H1 (cell line): ENCODE measurements around the gene SFXN2. TPM values are rescaled to one million over a fixed set of nuclear protein-coding genes. Genes with fewer than 3 reads are reported as not detected.

Experiments used
- CTCF ChIA-PET: fragments of 300-600 bp; sonication (Branson Sonifier 250); formaldehyde crosslinking; loops from one replicate; lab custom pipeline; 2021; ENCODE audit not compliant: partially characterized antibody; lab: Charles Lee
- POLR2A ChIA-PET: fragments of 300-600 bp; sonication (Branson Sonifier 250); formaldehyde crosslinking; loops from one replicate; lab custom pipeline; 2021; ENCODE audit warnings: inconsistent platforms; ENCODE audit not compliant: partially characterized antibody; lab: Charles Lee
- DNase-seq, 2 experiments: peaks; one replicate each; pipeline versions ENCODE4 v3.0.0 to v3.0.0-alpha.2; 2010 to 2022; ENCODE audit warnings: low spot score in 2 of 2, low read depth in 1 of 2, mixed read lengths in 1 of 2
- FAIRE-seq: peaks from 2 replicates; lab custom pipeline; 2011; peaks lifted over from hg19 to GRCh38; lab: Jason Lieb, UNC
- H2AFZ ChIP-seq: 2 replicates; pipeline ENCODE4 v1.8.1; 2012; ENCODE audit warnings: low read length, inconsistent platforms
- H2AK5ac ChIP-seq: 2 replicates; pipeline ENCODE4 v1.6.1; 2013; ENCODE audit warnings: low read depth, low read length
- H2BK120ac ChIP-seq: replicated peaks from 2 replicates; pipeline ENCODE3; 2013; ENCODE audit warnings: low read depth, low read length, inconsistent platforms
- H2BK12ac ChIP-seq: 2 replicates; pipeline ENCODE4 v1.6.1; 2013; ENCODE audit warnings: low read depth, low read length
- H2BK15ac ChIP-seq: 2 replicates; pipeline ENCODE4 v1.6.1; 2013; ENCODE audit warnings: low read length
- H2BK20ac ChIP-seq: 2 replicates; pipeline ENCODE4 v1.6.1; 2013; ENCODE audit warnings: low read length
- H2BK5ac ChIP-seq: 2 replicates; pipeline ENCODE4 v1.6.1; 2013; ENCODE audit warnings: low read depth, low read length
- H3K14ac ChIP-seq: 2 replicates; pipeline ENCODE4 v1.6.1; 2013; ENCODE audit warnings: inconsistent platforms; ENCODE audit not compliant: insufficient read length
- H3K18ac ChIP-seq: 2 replicates; pipeline ENCODE4 v1.6.1; 2013; ENCODE audit warnings: low read length; ENCODE audit errors: extremely low read depth
- H3K23ac ChIP-seq: 2 replicates; pipeline ENCODE4 v1.6.1; 2013; ENCODE audit warnings: inconsistent platforms; ENCODE audit not compliant: insufficient read length
- H3K23me2 ChIP-seq: 2 replicates; pipeline ENCODE4 v1.6.1; 2013; ENCODE audit warnings: low read depth, low read length
- H3K27ac ChIP-seq: 2 replicates; pipeline ENCODE4 v1.6.1; 2011; ENCODE audit warnings: low read depth, low read length, inconsistent platforms
- H3K27me3 ChIP-seq, 4 experiments: replicated peaks in 1 of 4; 1 replicate in 1 of 4; 2 replicates in 3 of 4; pipeline versions ENCODE4 v1.6.1 to v1.8.1; 2011 to 2013; ENCODE audit warnings: low read length in 3 of 4, mild to moderate bottlenecking in 3 of 4, inconsistent platforms in 2 of 4, mixed read lengths in 2 of 4, moderate library complexity in 1 of 4; ENCODE audit not compliant: control insufficient read depth in 3 of 4, insufficient read depth in 3 of 4; ENCODE audit errors: extremely low read depth in 1 of 4
- H3K36me3 ChIP-seq, 4 experiments: 2 replicates each; pipeline versions ENCODE4 v1.6.1 to v1.8.1; 2011 to 2013; ENCODE audit warnings: mild to moderate bottlenecking in 4 of 4, low read length in 3 of 4, moderate library complexity in 2 of 4, control low read depth in 1 of 4, inconsistent platforms in 1 of 4; ENCODE audit not compliant: insufficient read depth in 4 of 4, control insufficient read depth in 2 of 4
- H3K4ac ChIP-seq: replicated peaks from 2 replicates; pipeline ENCODE3; 2013; ENCODE audit warnings: low read length, low read depth, mixed read lengths, inconsistent platforms; ENCODE audit not compliant: insufficient read length
- H3K4me1 ChIP-seq, 4 experiments: replicated peaks in 1 of 4; 1 replicate in 1 of 4; 2 replicates in 3 of 4; pipeline versions ENCODE4 v1.6.1 to v1.8.1; 2011 to 2013; ENCODE audit warnings: low read length in 3 of 4, inconsistent platforms in 2 of 4, mixed read lengths in 1 of 4; ENCODE audit not compliant: insufficient read depth in 4 of 4, control insufficient read depth in 3 of 4
- H3K4me2 ChIP-seq, 2 experiments: 2 replicates each; pipeline versions ENCODE4 v1.6.1 to v1.8.1; 2011 to 2013; ENCODE audit warnings: low read depth in 2 of 2, low read length in 2 of 2, control low read depth in 1 of 2, inconsistent platforms in 1 of 2, mild to moderate bottlenecking in 1 of 2; ENCODE audit not compliant: insufficient read depth in 1 of 2
- H3K4me3 ChIP-seq, 4 experiments: fragments of 200-600, 300-600 bp in 1 of 4; sonication (generic), shearing (Covaris generic), sonication (Bioruptor Twin) in 1 of 4; 2 replicates each; pipeline versions ENCODE4 v1.5.1 to v1.8.1; 2011 to 2016; ENCODE audit warnings: low read length in 4 of 4, low read depth in 3 of 4, control low read depth in 2 of 4, inconsistent platforms in 2 of 4, mild to moderate bottlenecking in 2 of 4, mixed read lengths in 1 of 4, moderate library complexity in 1 of 4; ENCODE audit not compliant: insufficient read depth in 2 of 4; ENCODE audit errors: extremely low read depth in 1 of 4
- H3K56ac ChIP-seq: replicated peaks from 2 replicates; pipeline ENCODE3; 2013; ENCODE audit warnings: low read depth, mild to moderate bottlenecking, mixed read lengths, low read length, inconsistent platforms; ENCODE audit not compliant: insufficient read length
- H3K79me1 ChIP-seq: 2 replicates; pipeline ENCODE4 v1.6.1; 2013; ENCODE audit warnings: low read depth, low read length, control low read depth
- H3K79me2 ChIP-seq, 2 experiments: 2 replicates each; pipeline versions ENCODE4 v1.6.1 to v1.8.1; 2012 to 2013; ENCODE audit warnings: low read length in 2 of 2, mild to moderate bottlenecking in 2 of 2, inconsistent platforms in 1 of 2; ENCODE audit not compliant: insufficient read depth in 2 of 2, control insufficient read depth in 1 of 2
- H3K9ac ChIP-seq, 4 experiments: replicated peaks in 1 of 4; 1 replicate in 1 of 4; 2 replicates in 3 of 4; pipeline versions ENCODE4 v1.6.1 to v1.8.1; 2011 to 2013; ENCODE audit warnings: low read depth in 3 of 4, low read length in 3 of 4, control low read depth in 2 of 4, mild to moderate bottlenecking in 2 of 4, moderate library complexity in 2 of 4, inconsistent platforms in 1 of 4; ENCODE audit errors: extremely low read depth in 1 of 4
- H3K9me3 ChIP-seq, 2 experiments: 2 replicates each; pipeline versions ENCODE4 v1.6.1 to v1.8.1; 2012 to 2013; ENCODE audit warnings: mild to moderate bottlenecking in 2 of 2, moderate library complexity in 2 of 2, control low read depth in 1 of 2, inconsistent platforms in 1 of 2, low read depth in 1 of 2, low read length in 1 of 2, mixed read lengths in 1 of 2; ENCODE audit not compliant: insufficient read depth in 2 of 2
- H4K20me1 ChIP-seq, 2 experiments: replicated peaks in 1 of 2; 2 replicates each; pipeline versions ENCODE3 to v1.8.1; 2011 to 2013; ENCODE audit warnings: inconsistent platforms in 2 of 2, low read length in 2 of 2, mild to moderate bottlenecking in 1 of 2; ENCODE audit not compliant: insufficient read depth in 2 of 2, control insufficient read depth in 1 of 2
- H4K5ac ChIP-seq: 2 replicates; pipeline ENCODE4 v1.6.1; 2013; ENCODE audit warnings: low read length, low read depth, mixed read lengths, inconsistent platforms; ENCODE audit not compliant: insufficient read length
- H4K8ac ChIP-seq: 2 replicates; pipeline ENCODE4 v1.8.0; 2013; ENCODE audit warnings: mild to moderate bottlenecking, moderate library complexity, low read length, inconsistent platforms; ENCODE audit not compliant: insufficient read depth; ENCODE audit errors: extremely low read depth
- H4K91ac ChIP-seq: replicated peaks from 2 replicates; pipeline ENCODE3; 2013; ENCODE audit warnings: low read length, mixed read lengths, inconsistent platforms; ENCODE audit not compliant: insufficient read length
- ASH2L ChIP-seq: fragments of 200-600, 300-600 bp; sonication (generic); IDR thresholded peaks from one replicate; pipeline ENCODE4 v1.7.1; 2017; ENCODE audit warnings: low read length
- BACH1 ChIP-seq: IDR thresholded peaks from 2 replicates; pipeline ENCODE4 v1.6.1; 2012; ENCODE audit warnings: low read length, improper control_type of control experiment
- CHD2 ChIP-seq: IDR thresholded peaks from 2 replicates; pipeline ENCODE4 v1.6.1; 2012; ENCODE audit warnings: low read length, improper control_type of control experiment
- JUN ChIP-seq: IDR thresholded peaks from 2 replicates; pipeline ENCODE4 v1.6.1; 2011; ENCODE audit warnings: low read depth, mild to moderate bottlenecking, improper control_type of control experiment, low read length
- KDM4A ChIP-seq: IDR thresholded peaks from one replicate; pipeline ENCODE4 v1.7.1; 2012; ENCODE audit warnings: low read depth, mild to moderate bottlenecking, moderate library complexity, low read length, inconsistent platforms; ENCODE audit not compliant: severe bottlenecking
- POLR2AphosphoS5 ChIP-seq: IDR thresholded peaks from 2 replicates; pipeline ENCODE4 v1.6.1; 2011; ENCODE audit warnings: low read depth, low read length
- RFX5 ChIP-seq: IDR thresholded peaks from 2 replicates; pipeline ENCODE4 v1.6.1; 2011; ENCODE audit warnings: low read depth, low read length, improper control_type of control experiment, borderline replicate concordance
- RNF2 ChIP-seq: fragments of 200-900, 300-1000 bp; sonication (generic); IDR thresholded peaks from 2 replicates; pipeline ENCODE4 v1.7.1; 2016; ENCODE audit warnings: borderline replicate concordance, low read depth, mild to moderate bottlenecking, antibody characterized with exemption, low read length; ENCODE audit not compliant: poor library complexity, severe bottlenecking; ENCODE audit errors: missing control alignments
- TAF7 ChIP-seq: optimal IDR thresholded peaks from 2 replicates; pipeline ENCODE3; 2011; ENCODE audit warnings: low read depth, mild to moderate bottlenecking, inconsistent platforms, low read length, moderate library complexity, borderline replicate concordance
- TBP ChIP-seq: IDR thresholded peaks from 2 replicates; pipeline ENCODE4 v1.6.1; 2011; ENCODE audit warnings: low read depth, low read length, improper control_type of control experiment
- YY1 ChIP-seq: IDR thresholded peaks from 2 replicates; pipeline ENCODE4 v1.6.1; 2011; ENCODE audit warnings: low read depth, mild to moderate bottlenecking, low read length
- WGBS, 2 experiments: shearing (Covaris generic) in 1 of 2; methylation state at CpG; one replicate each; pipeline versions ENCODE4 v1.1.6 to v1.1.7; 2013 to 2015; ENCODE audit warnings: low lambda C conversion rate in 2 of 2, mixed read lengths in 2 of 2, inconsistent platforms in 1 of 2, low coverage in 1 of 2, missing lambda C conversion rate in 1 of 2; ENCODE audit not compliant: insufficient replicate concordance in 2 of 2, insufficient coverage in 1 of 2, insufficient read length in 1 of 2; ENCODE audit errors: extremely low coverage in 1 of 2, missing lambda C conversion rate in 1 of 2; 5-methylcytosine and 5-hydroxymethylcytosine counted together
- polyA plus RNA-seq, 7 experiments: library from polyadenylated mRNA; depleted of rRNA in 3 of 7; stranded (reverse) in 5 of 7; unstranded in 2 of 7; fragments of >200 nt in 5 of 7; fragments of 200-250 nt in 2 of 7; gene quantifications; 1 replicate in 5 of 7; 2 replicates in 1 of 7; 4 replicates in 1 of 7; pipeline versions ENCODE4 v1.2.1 to v1.2.3, GENCODE V29; 2011 to 2013; ENCODE audit warnings: missing spikeins in 2 of 7, mixed read lengths in 2 of 7
- total RNA-seq: library from RNA; stranded (reverse); fragmentation: NEBNext Ultra II Directional; extraction: Animal tissue kit (Norgen Biotek cat#: 25700); gene quantifications from 2 replicates; pipeline ENCODE4 v1.2.1, GENCODE V29; 2021
- TF ChIP-seq, protein P1 (sequence below): IDR thresholded peaks from 2 replicates; pipeline ENCODE4 v1.6.1; 2012; ENCODE audit warnings: inconsistent platforms
- TF ChIP-seq, protein P2 (sequence below): IDR thresholded peaks from 2 replicates; pipeline ENCODE4 v1.6.1; 2011; ENCODE audit warnings: low read length, improper control_type of control experiment

SFXN2 gene
- total and polyA plus RNA-seq, 2 of the 8 experiments (the other 6 are each of a cell fraction or from before 2014, with no cell fraction given) = 20.5 to 23.5 TPM

DNA sequence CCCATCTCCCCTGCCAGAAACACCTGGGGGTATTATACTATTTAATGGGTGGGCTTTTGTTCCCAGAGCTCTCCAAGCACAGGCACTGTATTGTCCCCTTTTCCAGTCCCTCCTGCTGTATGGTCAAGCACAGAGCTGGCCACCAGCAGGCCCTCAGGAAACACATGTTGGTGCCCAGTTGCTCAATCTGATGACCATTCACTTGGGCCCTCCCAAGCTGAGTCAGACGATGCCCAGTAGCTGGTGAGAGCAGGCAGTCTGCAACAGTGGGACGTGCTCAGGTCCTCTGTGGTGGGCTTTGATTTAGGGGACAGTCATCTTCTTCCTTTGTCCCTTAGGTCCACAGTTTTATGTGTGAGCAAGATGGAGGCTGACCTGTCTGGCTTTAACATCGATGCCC is 11.8 kb downstream of the SFXN2 start:
- no peak overlapping the region for H2BK20ac ChIP-seq
- TF ChIP-seq TAF7 (no peak), KDM4A (no peak), YY1 (no peak), RNF2 (no peak), POLR2AphosphoS5 (no peak), JUN (no peak), BACH1 (no peak), ASH2L (no peak), CHD2 (no peak), RFX5 (no peak), TBP (no peak)
- TF ChIP-seq, protein P1, sequence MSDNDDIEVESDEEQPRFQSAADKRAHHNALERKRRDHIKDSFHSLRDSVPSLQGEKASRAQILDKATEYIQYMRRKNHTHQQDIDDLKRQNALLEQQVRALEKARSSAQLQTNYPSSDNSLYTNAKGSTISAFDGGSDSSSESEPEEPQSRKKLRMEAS = no peak
- TF ChIP-seq, protein P2, sequence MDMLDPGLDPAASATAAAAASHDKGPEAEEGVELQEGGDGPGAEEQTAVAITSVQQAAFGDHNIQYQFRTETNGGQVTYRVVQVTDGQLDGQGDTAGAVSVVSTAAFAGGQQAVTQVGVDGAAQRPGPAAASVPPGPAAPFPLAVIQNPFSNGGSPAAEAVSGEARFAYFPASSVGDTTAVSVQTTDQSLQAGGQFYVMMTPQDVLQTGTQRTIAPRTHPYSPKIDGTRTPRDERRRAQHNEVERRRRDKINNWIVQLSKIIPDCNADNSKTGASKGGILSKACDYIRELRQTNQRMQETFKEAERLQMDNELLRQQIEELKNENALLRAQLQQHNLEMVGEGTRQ = no peak

More for the DNA sequence above, 11.8 kb downstream of the SFXN2 start:
- H3K9me3 ChIP-seq = no peaks in the 10 kb centered on the region
- no peak for DNase-seq
- H2AK5ac ChIP-seq = no peak overlapping the region
- CTCF ChIA-PET = interaction anchor here (0.6 to 2.0 kb wide), 7 partner anchors 12 to 345 kb away, joined by 3 to 6 read pairs (median 3); partner anchors contain the start of genes ARL3 and SFXN2
- H4K8ac ChIP-seq = no peak overlapping the region
- no peak overlapping the region for H3K9ac ChIP-seq
- H3K23me2 ChIP-seq = no peaks in the 10 kb centered on the region; the same call in 1 of the 2 replicates
- H3K56ac ChIP-seq = no peak overlapping the region
- H3K14ac ChIP-seq = no peak overlapping the region
- H3K4ac ChIP-seq = no peak overlapping the region
- FAIRE-seq = no peak
- peaks cover 0 to 6% of the 10 kb centered on the region in 2 experiments for H4K20me1 ChIP-seq
- POLR2A ChIA-PET = interaction anchor here (1.3 to 6.0 kb wide), 4 partner anchors 8 to 25 kb away, joined by 4 to 53 read pairs (median 18); partner anchors contain the start of genes ARL3, SFXN2 and WBP1L
- H3K18ac ChIP-seq = no peak overlapping the region
- H4K91ac ChIP-seq = no peak overlapping the region
- H3K4me1 ChIP-seq = no peaks in the 10 kb centered on the region
- no peak overlapping the region for H2BK5ac ChIP-seq
- H2BK15ac ChIP-seq = no peak overlapping the region
- H3K79me1 ChIP-seq = no peaks in the 10 kb centered on the region; the same call in 1 of the 2 replicates
- no peak overlapping the region for H3K4me3 ChIP-seq
- H3K4me2 ChIP-seq = no peak overlapping the region
- 58% methylated on average over 3 of the region's 3 CpGs; no CpG with 5 or more reads in 1 of the 2 experiments for WGBS, 2 experiments
- H2AFZ ChIP-seq = no peak overlapping the region
- H3K27me3 ChIP-seq = no peaks in the 10 kb centered on the region
- peaks cover 8 to 39% (median 24%) of the 10 kb centered on the region in 4 experiments; a peak in 7 of 8 replicates for H3K36me3 ChIP-seq
- peaks cover 0 to 27% of the 10 kb centered on the region in 2 experiments; a peak in 2 of 4 replicates for H3K79me2 ChIP-seq
- H4K5ac ChIP-seq = no peak overlapping the region
- H3K23ac ChIP-seq = no peak overlapping the region
- H3K27ac ChIP-seq = no peak overlapping the region
- no peak overlapping the region for H2BK120ac ChIP-seq
- no peak overlapping the region for H2BK12ac ChIP-seq
